Endothelial cell of umbilical vein (primary cell): ENCODE results near the gene DENND1A. TPM values are rescaled to one million over a fixed set of nuclear protein-coding genes. Genes with fewer than 3 reads are reported as not detected.

Experiments
- BruUV-seq: library from RNA; stranded (reverse); fragments of 400-500 nt; replicated peaks from 2 replicates; lab custom pipeline; 2021; lab: Mats Ljungman, UMichigan
- CTCF ChIA-PET: fragments of 300-600, 350-600 bp; sonication (Branson Sonifier 250); formaldehyde crosslinking; loops from one replicate; lab custom pipeline; 2021; ENCODE audit warnings: antibody characterized with exemption, inconsistent platforms; lab: Charles Lee
- POLR2A ChIA-PET: fragments of 300-600, 350-600 bp; sonication (Branson Sonifier 250); formaldehyde crosslinking; loops from one replicate; lab custom pipeline; 2021; ENCODE audit warnings: antibody characterized with exemption, inconsistent platforms; lab: Charles Lee
- DNase-seq: peaks from one replicate; pipeline ENCODE4 v3.0.0-alpha.2; 2011; ENCODE audit warnings: low read depth, low spot score
- FAIRE-seq: peaks from 2 replicates; lab custom pipeline; 2011; peaks lifted over from hg19 to GRCh38; lab: Jason Lieb, UNC
- H2AFZ ChIP-seq: 2 replicates; pipeline ENCODE4 v1.6.0; 2012; ENCODE audit warnings: low read depth, low read length, control low read depth, inconsistent platforms
- H3K27ac ChIP-seq: 2 replicates; pipeline ENCODE4 v1.5.1; 2011; ENCODE audit warnings: low read depth, mild to moderate bottlenecking, control low read depth, low read length, moderate library complexity; ENCODE audit not compliant: insufficient read depth
- H3K27me3 ChIP-seq, 2 experiments: 2 replicates each; pipeline versions ENCODE4 v1.6.0 to v1.6.1; 2011; ENCODE audit warnings: low read length in 2 of 2, mixed read lengths in 1 of 2; ENCODE audit not compliant: control insufficient read depth in 2 of 2, insufficient read depth in 2 of 2
- H3K36me3 ChIP-seq, 2 experiments: 2 replicates in 1 of 2; 3 replicates in 1 of 2; pipeline ENCODE4 v1.5.1; 2011; ENCODE audit warnings: low read length in 2 of 2, mild to moderate bottlenecking in 1 of 2, moderate library complexity in 1 of 2; ENCODE audit not compliant: control insufficient read depth in 2 of 2, insufficient read depth in 2 of 2; ENCODE audit errors: extremely low read depth in 1 of 2
- H3K4me1 ChIP-seq: 3 replicates; pipeline ENCODE4 v1.5.1; 2011; ENCODE audit warnings: mild to moderate bottlenecking, low read length; ENCODE audit not compliant: control insufficient read depth, insufficient read depth; ENCODE audit errors: extremely low read depth
- H3K4me2 ChIP-seq: 2 replicates; pipeline ENCODE4 v1.6.1; 2011; ENCODE audit warnings: low read length, control low read depth, mixed read lengths; ENCODE audit not compliant: insufficient read depth
- H3K4me3 ChIP-seq, 3 experiments: fragments of 200-600 bp in 1 of 3; sonication (generic), shearing (Covaris generic) in 1 of 3; replicated peaks in 1 of 3; 2 replicates each; pipeline ENCODE4 v1.5.1; 2011 to 2016; ENCODE audit warnings: control low read depth in 3 of 3, low read length in 3 of 3, mild to moderate bottlenecking in 2 of 3, inconsistent platforms in 1 of 3, low read depth in 1 of 3, moderate library complexity in 1 of 3; ENCODE audit not compliant: insufficient read depth in 1 of 3
- H3K79me2 ChIP-seq: 2 replicates; pipeline ENCODE4 v1.6.0; 2012; ENCODE audit warnings: low read length, inconsistent platforms; ENCODE audit not compliant: control insufficient read depth, insufficient read depth
- H3K9ac ChIP-seq: replicated peaks from 2 replicates; pipeline ENCODE3; 2011; ENCODE audit warnings: low read length, control low read depth; ENCODE audit not compliant: insufficient read depth; ENCODE audit errors: extremely low read depth
- H3K9me1 ChIP-seq: replicated peaks from 3 replicates; pipeline ENCODE4 v1.6.0; 2011; ENCODE audit warnings: mild to moderate bottlenecking, low read length; ENCODE audit not compliant: control insufficient read depth, insufficient read depth; ENCODE audit errors: extremely low read depth
- H3K9me3 ChIP-seq: replicated peaks from 2 replicates; pipeline ENCODE4 v1.5.1; 2012; ENCODE audit warnings: low read length, inconsistent platforms; ENCODE audit not compliant: control insufficient read depth, insufficient read depth
- H4K20me1 ChIP-seq: replicated peaks from 2 replicates; pipeline ENCODE3; 2011; ENCODE audit warnings: mild to moderate bottlenecking, low read length; ENCODE audit not compliant: control insufficient read depth, insufficient read depth; ENCODE audit errors: extremely low read depth
- CTCF ChIP-seq, 2 donors: IDR thresholded peaks; 1 replicate in 1 of 2; 2 replicates in 1 of 2; pipeline ENCODE4 v1.5.1; 2011; ENCODE audit warnings: low read length in 2 of 2, mild to moderate bottlenecking in 2 of 2, moderate library complexity in 2 of 2, control low read depth in 1 of 2, inconsistent platforms in 1 of 2, low read depth in 1 of 2; ENCODE audit not compliant: insufficient read depth in 1 of 2; ENCODE audit errors: extremely low read depth in 1 of 2
- EZH2 ChIP-seq: IDR thresholded peaks from 2 replicates; pipeline ENCODE4 v1.6.1; 2012; ENCODE audit warnings: borderline replicate concordance, low read depth, mild to moderate bottlenecking, moderate library complexity, low read length, inconsistent platforms; ENCODE audit not compliant: severe bottlenecking
- FOS ChIP-seq: IDR thresholded peaks from 2 replicates; pipeline ENCODE4 v1.6.1; 2011; ENCODE audit warnings: mild to moderate bottlenecking, low read length, moderate library complexity, borderline replicate concordance; ENCODE audit not compliant: insufficient read depth
- GATA2 ChIP-seq: IDR thresholded peaks from 2 replicates; pipeline ENCODE4 v1.7.0; 2011; ENCODE audit warnings: low read depth, mild to moderate bottlenecking, moderate library complexity, mixed read lengths, low read length; ENCODE audit not compliant: insufficient read length, insufficient read depth
- JUN ChIP-seq: IDR thresholded peaks from 2 replicates; pipeline ENCODE4 v1.6.1; 2011; ENCODE audit warnings: borderline replicate concordance, low read depth; ENCODE audit not compliant: insufficient read length, insufficient read depth
- MAX ChIP-seq: IDR thresholded peaks from 2 replicates; pipeline ENCODE4 v1.6.1; 2011; ENCODE audit not compliant: insufficient read depth, insufficient read length
- MYC ChIP-seq: IDR thresholded peaks from one replicate; pipeline ENCODE4 v1.6.1; 2011; ENCODE audit warnings: mild to moderate bottlenecking, low read depth, low read length
- POLR2A ChIP-seq: IDR thresholded peaks from 2 replicates; pipeline ENCODE4 v1.6.1; 2012; ENCODE audit warnings: low read depth, mild to moderate bottlenecking, control low read depth, low read length
- POLR2AphosphoS5 ChIP-seq: IDR thresholded peaks from 2 replicates; pipeline ENCODE4 v1.6.1; 2012; ENCODE audit warnings: low read depth, mild to moderate bottlenecking, control low read depth, low read length, moderate library complexity; ENCODE audit not compliant: insufficient read depth
- dilution Hi-C: fragments of 300-500 bp; cut with MboI; formaldehyde crosslinking; loops from one replicate; pipeline ENCODE4 v1.15.0; 2019; ENCODE audit warnings: low sequenced_read_pairs; ENCODE audit not compliant: extremely low pct_ligation_motif_present
- intact Hi-C: fragments of 100-400 bp; cut with micrococcal nuclease; formaldehyde crosslinking; loops from one replicate; pipeline ENCODE4 v1.10.0; 2022
- polyA plus RNA-seq, 4 experiments: library from polyadenylated mRNA; depleted of rRNA in 3 of 4; stranded (reverse) in 3 of 4; unstranded in 1 of 4; fragments of >200 nt; gene quantifications; 2 replicates each; pipeline versions ENCODE4 v1.2.1 to v1.2.3, GENCODE V29; 2011 to 2012; ENCODE audit warnings: missing spikeins in 1 of 4
- total RNA-seq: library from RNA; stranded (reverse); gene quantifications from 2 replicates; pipeline ENCODE4 v1.2.3, GENCODE V29; 2021

Gene DENND1A
- total and polyA plus RNA-seq, 2 donors (not counting 3 experiments of a cell fraction or from before 2014, with no cell fraction given), result 18.5 to 24.5 TPM

GRCh38 chr9:123861086-123861755, 68.7 kb downstream of the DENND1A start:
- intact Hi-C loops, result no loop called here

More at GRCh38 chr9:123861086-123861755, 68.7 kb downstream of the DENND1A start:
- FAIRE-seq (no peak), DNase-seq (no peak)
- TF ChIP-seq JUN, result no peak
- TF ChIP-seq MAX, result no peak
- TF ChIP-seq FOS, result no peak
- TF ChIP-seq MYC, result no peak
- no peak for TF ChIP-seq POLR2AphosphoS5
- TF ChIP-seq EZH2, result no peak
- no peak for TF ChIP-seq POLR2A
- no peak for TF ChIP-seq CTCF (IDR thresholded peaks at IDR 0.05; ENCODE audit: extremely low read depth in 1 of 2, insufficient read depth in 1 of 2, low read depth in 1 of 2, low read length in 2 of 2)
- no peak for TF ChIP-seq GATA2
- Histone ChIP-seq H3K4me3 (no peak overlapping the region), H3K9me3 (no peaks in the 10 kb centered on the region), H4K20me1 (no peaks in the 10 kb centered on the region), H3K9ac (no peak overlapping the region), H2AFZ (no peak overlapping the region), H3K4me1 (no peaks in the 10 kb centered on the region), H3K4me2 (no peak overlapping the region), H3K9me1 (no peaks in the 10 kb centered on the region), H3K27me3 (no peaks in the 10 kb centered on the region), H3K36me3 (no peaks in the 10 kb centered on the region), H3K79me2 (no peaks in the 10 kb centered on the region), H3K27ac (no peak overlapping the region)
- BruUV-seq, result no TSS peak
- dilution Hi-C loops, result no loop called here
- ChIA-PET POLR2A (no interaction called here), CTCF (no interaction called here)
